KMS-11 (cell line): ENCODE data around the gene BID.

ENCODE experiments used
- H2AFZ ChIP-seq: fragments of 200-600 bp; sonication (generic); 2 replicates; pipeline ENCODE4 v1.6.1; 2016; ENCODE audit warnings: antibody characterized with exemption, mixed run types, low read depth
- H3K27ac ChIP-seq: fragments of 200-600 bp; sonication (generic); 2 replicates; pipeline ENCODE4 v1.6.1; 2016; ENCODE audit warnings: mild to moderate bottlenecking, mixed run types
- H3K27me3 ChIP-seq: fragments of 200-600 bp; sonication (generic); 2 replicates; pipeline ENCODE4 v1.6.1; 2017; ENCODE audit warnings: mild to moderate bottlenecking, low read depth, mixed run types, moderate library complexity; ENCODE audit not compliant: insufficient read depth
- H3K36me3 ChIP-seq: fragments of 200-600 bp; sonication (generic); 2 replicates; pipeline ENCODE4 v1.6.1; 2017; ENCODE audit warnings: mild to moderate bottlenecking, mixed run types; ENCODE audit not compliant: insufficient read depth
- H3K4me1 ChIP-seq: fragments of 200-600 bp; sonication (generic); 2 replicates; pipeline ENCODE4 v1.6.1; 2016; ENCODE audit warnings: mild to moderate bottlenecking, low read depth, mixed run types; ENCODE audit not compliant: poor library complexity, severe bottlenecking
- H3K4me2 ChIP-seq: fragments of 200-600 bp; sonication (generic); 2 replicates; pipeline ENCODE4 v1.7.0; 2016; ENCODE audit warnings: mild to moderate bottlenecking, mixed run types
- H3K4me3 ChIP-seq: fragments of 200-600 bp; sonication (generic); IDR thresholded peaks from 2 replicates; pipeline ENCODE4 v1.6.1; 2017; ENCODE audit warnings: low read depth, low read length, mixed read lengths; ENCODE audit not compliant: insufficient read depth
- H3K79me2 ChIP-seq: fragments of 200-600 bp; sonication (generic); 2 replicates; pipeline ENCODE4 v1.6.1; 2016; ENCODE audit warnings: low read depth, mixed run types; ENCODE audit not compliant: insufficient read depth
- H3K9ac ChIP-seq: fragments of 200-600 bp; sonication (generic); 2 replicates; pipeline ENCODE4 v1.6.1; 2016; ENCODE audit warnings: mild to moderate bottlenecking, mixed run types
- H4K20me1 ChIP-seq: fragments of 200-600 bp; sonication (generic); 2 replicates; pipeline ENCODE4 v1.6.1; 2016; ENCODE audit warnings: mild to moderate bottlenecking, mixed run types; ENCODE audit not compliant: insufficient read depth
- CTCF ChIP-seq: fragments of 200-600 bp; sonication (generic); conservative IDR thresholded peaks from 2 replicates; pipeline ENCODE4 v1.6.1; 2017; ENCODE audit warnings: low read depth, mild to moderate bottlenecking, antibody characterized with exemption, low read length, moderate library complexity, mixed read lengths

BID gene

GRCh38 chr22:17820879-17821439 lies 46.7 kb upstream of the BID start:
- H3K4me3 ChIP-seq: no peak overlapping the region
- no peak overlapping the region for H3K4me2 ChIP-seq
- H3K4me1 ChIP-seq: no peaks in the 10 kb centered on the region
- no peaks in the 10 kb centered on the region for H3K36me3 ChIP-seq
- no peak overlapping the region for H3K27ac ChIP-seq
- TF ChIP-seq CTCF: no peak
- no peaks in the 10 kb centered on the region for H3K27me3 ChIP-seq
- no peak overlapping the region for H3K9ac ChIP-seq
- H4K20me1 ChIP-seq: no peaks in the 10 kb centered on the region
- no peaks in the 10 kb centered on the region for H3K79me2 ChIP-seq
- H2AFZ ChIP-seq: no peak overlapping the region

GRCh38 chr22:17818649-17819048 lies 44.4 kb upstream of the BID start:
- no peak for TF ChIP-seq CTCF
- H3K79me2 ChIP-seq: no peaks in the 10 kb centered on the region
- H3K4me1 ChIP-seq: no peaks in the 10 kb centered on the region
- no peaks in the 10 kb centered on the region for H3K36me3 ChIP-seq
- H2AFZ ChIP-seq: no peak overlapping the region
- H3K27ac ChIP-seq: no peak overlapping the region
- H3K4me3 ChIP-seq: no peak overlapping the region
- H3K9ac ChIP-seq: no peak overlapping the region
- H3K27me3 ChIP-seq: no peaks in the 10 kb centered on the region
- H4K20me1 ChIP-seq: no peaks in the 10 kb centered on the region
- H3K4me2 ChIP-seq: no peak overlapping the region

- H3K4me3 ChIP-seq: no peak overlapping the region
- no peak for TF ChIP-seq CTCF
- H3K36me3 ChIP-seq: no peaks in the 10 kb centered on the region
- H3K4me1 ChIP-seq: no peaks in the 10 kb centered on the region
- no peaks in the 10 kb centered on the region for H4K20me1 ChIP-seq
- no peaks in the 10 kb centered on the region for H3K79me2 ChIP-seq
- no peak overlapping the region for H2AFZ ChIP-seq
- no peak overlapping the region for H3K9ac ChIP-seq
- no peaks in the 10 kb centered on the region for H3K27me3 ChIP-seq
- no peak overlapping the region for H3K4me2 ChIP-seq
- no peak overlapping the region for H3K27ac ChIP-seq
These were observed 43.9 kb upstream of the BID start for GRCh38 chr22:17818180-17818579.

GRCh38 chr22:17817511-17818065 lies 43.3 kb upstream of the BID start:
- no peak overlapping the region for H3K9ac ChIP-seq
- H3K36me3 ChIP-seq: no peaks in the 10 kb centered on the region
- no peaks in the 10 kb centered on the region for H4K20me1 ChIP-seq
- H2AFZ ChIP-seq: no peak overlapping the region
- no peaks in the 10 kb centered on the region for H3K27me3 ChIP-seq
- H3K4me2 ChIP-seq: no peak overlapping the region
- no peak overlapping the region for H3K4me3 ChIP-seq
- no peak overlapping the region for H3K27ac ChIP-seq
- no peak for TF ChIP-seq CTCF
- H3K4me1 ChIP-seq: no peaks in the 10 kb centered on the region
- H3K79me2 ChIP-seq: no peaks in the 10 kb centered on the region
